ENCODE measurements around the gene CORO6.

Gene CORO6

GRCh38 chr17:29566473-29567303, 56.0 kb downstream of the CORO6 start, which contains the start of gene ABHD15:
TSS of gene ABHD15 (minus strand) at chr17:29567037. CDS start at chr17:29566966, 71 bp downstream.
- DNase-seq (ENCODE audit: low read depth, low spot score) = no peak

- no peak for DNase-seq (ENCODE audit: low read depth, low spot score)
Measured at GRCh38 chr17:29565643-29566472, 56.9 kb downstream of the CORO6 start.
